ENCODE measurements around the gene METRNL.

DNA sequence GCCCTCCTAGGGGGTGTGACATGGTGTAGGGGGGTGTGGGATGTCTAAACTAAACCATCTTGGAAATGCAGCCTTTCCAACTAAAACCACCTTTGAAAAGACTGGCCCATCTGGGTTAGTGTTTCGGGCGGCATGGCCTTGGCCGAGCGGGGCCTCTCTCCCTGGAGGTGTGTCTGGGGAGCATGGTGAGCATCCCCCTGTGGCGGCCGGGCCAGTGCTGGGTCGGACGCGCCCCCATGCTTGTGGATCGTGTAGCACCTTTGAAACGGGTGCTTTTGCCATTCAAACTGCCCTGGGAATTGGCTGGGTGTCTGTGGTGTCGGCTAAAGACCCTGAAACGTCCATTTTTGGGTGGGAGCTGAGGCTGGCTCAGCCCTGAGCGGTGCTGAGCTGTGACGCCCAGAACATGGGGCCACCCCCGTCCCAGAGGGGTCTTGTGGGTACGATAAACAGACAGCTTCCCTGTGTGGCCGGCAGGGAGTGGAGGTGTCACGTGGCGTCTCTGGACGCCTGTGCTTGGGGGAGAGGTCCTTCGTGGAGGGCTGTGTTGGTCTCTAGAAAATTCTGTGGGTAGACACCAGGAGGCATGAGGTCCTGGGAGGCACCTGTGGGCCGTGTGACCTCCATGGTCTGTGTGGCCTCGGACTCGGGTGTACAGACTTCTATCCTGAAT, 6.3 kb downstream of the METRNL start:
- TF ChIP-seq POLR2A (IDR thresholded peaks at IDR 0.05; ENCODE audit: low read depth, low read length) (no peak), POLR2AphosphoS5 (IDR thresholded peaks at IDR 0.05; ENCODE audit: low read depth, low read length) (no peak)
